A673 (cell line): ENCODE measurements around the gene PDE9A.

ENCODE experiments used
- CTCF ChIP-seq: fragments of 300-800, 200-600 bp; sonication (generic); conservative IDR thresholded peaks from 2 replicates; pipeline ENCODE4 v1.5.1; 2017; ENCODE audit warnings: low read depth, mild to moderate bottlenecking, antibody characterized with exemption, low read length, moderate library complexity, mixed read lengths
- EZH2 ChIP-seq: fragments of 200-600 bp; sonication (generic); IDR thresholded peaks from 2 replicates; pipeline ENCODE4 v1.6.1; 2017; ENCODE audit warnings: borderline replicate concordance, low read depth, mild to moderate bottlenecking, mixed read lengths, antibody characterized with exemption, low read length; ENCODE audit not compliant: poor library complexity, severe bottlenecking

DNA sequence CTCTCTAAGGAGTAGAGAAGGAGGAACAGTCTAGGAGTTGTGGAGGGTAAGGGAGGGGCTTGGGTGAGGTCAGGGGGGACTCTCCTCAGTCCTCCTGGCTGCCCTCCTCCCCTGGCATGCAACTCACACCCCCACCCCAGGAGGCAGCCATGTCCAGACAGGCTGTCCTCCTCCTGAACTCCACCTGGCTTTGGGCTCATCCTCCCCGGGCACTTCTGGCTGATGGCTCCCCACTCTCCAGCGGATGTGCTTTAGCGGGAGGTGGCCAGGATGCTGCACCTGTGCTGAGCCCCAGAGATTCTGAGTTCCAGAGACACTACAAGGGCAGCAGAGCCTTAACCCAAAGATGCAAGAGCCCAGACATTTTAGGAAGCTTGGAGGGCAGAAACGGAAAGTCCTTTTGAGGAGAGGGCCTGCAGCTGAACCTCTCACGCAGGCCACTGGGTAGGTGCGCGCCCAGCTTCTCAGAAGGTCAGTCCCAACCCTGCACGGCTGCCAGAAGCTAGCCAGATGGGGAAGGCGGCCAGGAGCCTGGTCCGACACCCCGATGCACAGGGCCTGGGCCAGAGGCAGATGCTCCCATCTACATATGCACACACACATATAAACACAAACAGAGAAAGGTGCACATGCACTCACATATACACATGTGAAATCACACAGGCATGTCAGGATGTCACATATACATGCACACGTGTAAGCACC lies 83.4 kb downstream of the PDE9A start:
- TF ChIP-seq EZH2, result no peak
- no peak for TF ChIP-seq CTCF
